K562 (cell line): ENCODE data around the gene SH3PXD2B. TPM values are rescaled to one million over a fixed set of nuclear protein-coding genes. Genes with fewer than 3 reads are reported as not detected.
A peak's percentile ranks its signal among the peaks of the same experiment; 100 is the strongest.

Experiments used
- ATAC-seq: fragments of 200-7000 bp; cut with Tn5 transposase; 3 replicates; pipeline ENCODE4 v1.9.1; 2020; ENCODE audit warnings: moderate library complexity
- BruUV-seq: library from RNA; stranded (reverse); fragments of 400-500 nt; replicated peaks from 2 replicates; lab custom pipeline; 2021; lab: Mats Ljungman, UMichigan
- CTCF ChIA-PET: fragments of 300-600 bp; formaldehyde crosslinking; extraction: SDS; loops from one replicate; lab custom pipeline; 2021; ENCODE audit warnings: low intra/inter-chr PET ratio; lab: Yijun Ruan, JAX
- POLR2A ChIA-PET: fragments of 300-600, 350-650 bp; sonication (Branson Sonifier 250); formaldehyde crosslinking; extraction: SDS; loops from one replicate; lab custom pipeline; 2021; ENCODE audit warnings: antibody characterized with exemption, inconsistent platforms; lab: Yijun Ruan, JAX
- DNase-seq, 4 experiments: peaks; one replicate each; pipeline versions ENCODE4 v3.0.0 to v3.0.0-alpha.2; 2011 to 2018; ENCODE audit warnings: low spot score in 3 of 4, mixed read lengths in 3 of 4; ENCODE audit errors: extremely low read depth in 1 of 4
- FAIRE-seq: peaks from 2 replicates; lab custom pipeline; 2011; peaks lifted over from hg19 to GRCh38; lab: Jason Lieb, UNC
- H2AFZ ChIP-seq: 2 replicates; pipeline ENCODE4 v1.6.0; 2011; ENCODE audit warnings: low read depth, low read length, control low read depth, inconsistent platforms
- H3K27ac ChIP-seq: fragments of 200-600 bp; 3 replicates; pipeline ENCODE4 v1.8.0; 2011; ENCODE audit warnings: low read depth, mild to moderate bottlenecking, control low read depth, inconsistent platforms, low read length, moderate library complexity, mixed read lengths; ENCODE audit errors: extremely low read depth
- H3K27me3 ChIP-seq, 2 experiments: fragments of 300-600 bp in 1 of 2; 2 replicates in 1 of 2; 3 replicates in 1 of 2; pipeline versions ENCODE4 v1.6.0 to v1.8.0; 2011; ENCODE audit warnings: inconsistent platforms in 2 of 2, low read length in 2 of 2, mild to moderate bottlenecking in 1 of 2, mixed read lengths in 1 of 2, moderate library complexity in 1 of 2; ENCODE audit not compliant: control insufficient read depth in 2 of 2, insufficient read depth in 2 of 2
- H3K36me3 ChIP-seq: fragments of 300-600 bp; 3 replicates; pipeline ENCODE4 v1.8.0; 2011; ENCODE audit warnings: mild to moderate bottlenecking, low read length, inconsistent platforms; ENCODE audit not compliant: control insufficient read depth, insufficient read depth
- H3K4me1 ChIP-seq, 2 experiments: fragments of 200-600 bp in 1 of 2; replicated peaks in 1 of 2; 2 replicates in 1 of 2; 3 replicates in 1 of 2; pipeline versions ENCODE4 v1.5.1 to v1.8.0; 2011; ENCODE audit warnings: inconsistent platforms in 2 of 2, low read length in 2 of 2, mild to moderate bottlenecking in 1 of 2, mixed read lengths in 1 of 2, moderate library complexity in 1 of 2; ENCODE audit not compliant: control insufficient read depth in 2 of 2, insufficient read depth in 2 of 2
- H3K4me2 ChIP-seq: 2 replicates; pipeline ENCODE4 v1.6.1; 2011; ENCODE audit warnings: low read length, control low read depth, inconsistent platforms, mixed read lengths; ENCODE audit not compliant: insufficient read depth
- H3K4me3 ChIP-seq: fragments of 200-600 bp; sonication (generic), shearing (Covaris generic); 2 replicates; pipeline ENCODE4 v1.5.1; 2016; ENCODE audit warnings: control low read depth, inconsistent platforms
- H3K79me2 ChIP-seq: fragments of 200-600 bp; 3 replicates; pipeline ENCODE4 v1.8.0; 2011; ENCODE audit warnings: low read length, inconsistent platforms; ENCODE audit not compliant: control insufficient read depth, insufficient read depth
- H3K9ac ChIP-seq, 2 experiments: 2 replicates each; pipeline versions ENCODE4 v1.6.0 to v1.6.1; 2011; ENCODE audit warnings: low read depth in 2 of 2, low read length in 2 of 2, control low read depth in 1 of 2, inconsistent platforms in 1 of 2, mild to moderate bottlenecking in 1 of 2, mixed read lengths in 1 of 2; ENCODE audit not compliant: insufficient read depth in 1 of 2
- H3K9me1 ChIP-seq: one replicate; pipeline ENCODE4 v1.6.0; 2011; ENCODE audit warnings: inconsistent platforms, mild to moderate bottlenecking, low read length, moderate library complexity; ENCODE audit not compliant: control insufficient read depth, insufficient read depth
- H3K9me3 ChIP-seq: replicated peaks from 2 replicates; pipeline ENCODE4 v1.5.1; 2011; ENCODE audit warnings: low read depth, low read length, inconsistent platforms; ENCODE audit not compliant: control insufficient read depth, insufficient read depth
- H4K20me1 ChIP-seq: replicated peaks from 2 replicates; pipeline ENCODE4 v1.6.1; 2011; ENCODE audit warnings: low read length, inconsistent platforms, mixed read lengths; ENCODE audit not compliant: control insufficient read depth, insufficient read depth
- BCLAF1 ChIP-seq, 2 experiments: fragments of 450-650 bp in 1 of 2; IDR thresholded peaks; 2 replicates each; pipeline ENCODE4 v1.6.1; 2011 to 2017; ENCODE audit warnings: low read depth in 2 of 2, antibody characterized with exemption in 1 of 2, borderline replicate concordance in 1 of 2, low read length in 1 of 2, mild to moderate bottlenecking in 1 of 2, mixed read lengths in 1 of 2; ENCODE audit not compliant: control insufficient read depth in 1 of 2
- CBX8 ChIP-seq: fragments of 200-600 bp; sonication (generic); IDR thresholded peaks from 2 replicates; pipeline ENCODE4 v1.6.1; 2012; ENCODE audit warnings: borderline replicate concordance, mixed run types, low read depth, mild to moderate bottlenecking, moderate library complexity, mixed read lengths, low read length, control low read depth, inconsistent platforms; ENCODE audit not compliant: poor library complexity, severe bottlenecking; ENCODE audit errors: extremely low read depth
- CREB1 ChIP-seq, 2 experiments: sonication (generic) in 1 of 2; formaldehyde crosslinking in 1 of 2; IDR thresholded peaks; 2 replicates each; pipeline versions ENCODE4 v1.6.1 to v1.8.0; 2012 to 2022; ENCODE audit warnings: inconsistent platforms in 1 of 2, mild to moderate bottlenecking in 1 of 2, missing genetic modification reagents in 1 of 2, moderate library complexity in 1 of 2
- CSDE1 ChIP-seq, 2 experiments: fragments of 450-650 bp; IDR thresholded peaks; 2 replicates each; pipeline ENCODE4 v1.6.1; 2016; ENCODE audit warnings: mild to moderate bottlenecking in 1 of 2
- GTF2F1 ChIP-seq: IDR thresholded peaks from 2 replicates; pipeline ENCODE4 v1.6.1; 2011; ENCODE audit warnings: low read depth, low read length, improper control_type of control experiment
- HIVEP1 ChIP-seq: fragments of 250-450 bp; sonication (Bioruptor Pico); IDR thresholded peaks from 2 replicates; pipeline ENCODE4 v1.4.0; 2020; ENCODE audit warnings: mild to moderate bottlenecking
- PML ChIP-seq: IDR thresholded peaks from 2 replicates; pipeline ENCODE4 v1.6.1; 2012; ENCODE audit warnings: low read length, inconsistent platforms
- ZFP36 ChIP-seq: fragments of 150-350 bp; IDR thresholded peaks from 2 replicates; pipeline ENCODE4 v1.6.1; 2018; ENCODE audit warnings: low read length, low read depth; ENCODE audit not compliant: partially characterized antibody
- ZSCAN32 ChIP-seq: fragments of 450-650 bp; formaldehyde crosslinking; IDR thresholded peaks from 2 replicates; pipeline ENCODE4 v1.4.0; 2020; ENCODE audit warnings: mild to moderate bottlenecking, moderate library complexity
- WGBS: fragments of 100-300 bp; shearing (Covaris generic); methylation state at CpG from one replicate; pipeline ENCODE4 v1.1.6; 2016; ENCODE audit warnings: low coverage, mixed read lengths; ENCODE audit not compliant: insufficient coverage; ENCODE audit errors: missing lambda C conversion rate; 5-methylcytosine and 5-hydroxymethylcytosine counted together
- in situ Hi-C: fragments of 300-500 bp; cut with MboI; formaldehyde crosslinking; loops from 4 replicates; pipeline ENCODE4 v1.15.0; 2018; ENCODE audit warnings: inconsistent platforms, mixed read lengths
- intact Hi-C: fragments of 100-400 bp; cut with micrococcal nuclease; formaldehyde crosslinking; loops from 2 replicates; pipeline ENCODE4 v1.14.2; 2022
- polyA plus RNA-seq, 8 experiments: library from polyadenylated mRNA; depleted of rRNA in 4 of 8; stranded (reverse) in 5 of 8; unstranded in 3 of 8; fragments of >200 nt; fragmentation: Nextera tagmentation in 2 of 8; fragmentation: Illumina TruSeq in 1 of 8; extraction: Ambion mirVana in 2 of 8; extraction: Trizol in 1 of 8; gene quantifications; 2 replicates each; pipeline versions ENCODE4 v1.2.1 to v1.2.3, GENCODE V29; 2011 to 2014; ENCODE audit warnings: inconsistent platforms in 1 of 8, missing spikeins in 1 of 8
- total RNA-seq, 7 experiments: library from RNA; depleted of rRNA in 6 of 7; stranded (reverse); fragments of >200 nt in 6 of 7; fragmentation: Illumina TruSeq in 2 of 7; extraction: Trizol in 2 of 7; gene quantifications; 2 replicates each; pipeline versions ENCODE4 v1.2.1 to v1.2.3, GENCODE V29; 2011 to 2021; ENCODE audit warnings: low replicate concordance in 1 of 7

SH3PXD2B gene
- total and polyA plus RNA-seq, 9 of the 15 experiments (the other 6 are each of a cell fraction or from before 2014, with no cell fraction given): 0.04 to 0.66 (median 0.19) TPM

DNA sequence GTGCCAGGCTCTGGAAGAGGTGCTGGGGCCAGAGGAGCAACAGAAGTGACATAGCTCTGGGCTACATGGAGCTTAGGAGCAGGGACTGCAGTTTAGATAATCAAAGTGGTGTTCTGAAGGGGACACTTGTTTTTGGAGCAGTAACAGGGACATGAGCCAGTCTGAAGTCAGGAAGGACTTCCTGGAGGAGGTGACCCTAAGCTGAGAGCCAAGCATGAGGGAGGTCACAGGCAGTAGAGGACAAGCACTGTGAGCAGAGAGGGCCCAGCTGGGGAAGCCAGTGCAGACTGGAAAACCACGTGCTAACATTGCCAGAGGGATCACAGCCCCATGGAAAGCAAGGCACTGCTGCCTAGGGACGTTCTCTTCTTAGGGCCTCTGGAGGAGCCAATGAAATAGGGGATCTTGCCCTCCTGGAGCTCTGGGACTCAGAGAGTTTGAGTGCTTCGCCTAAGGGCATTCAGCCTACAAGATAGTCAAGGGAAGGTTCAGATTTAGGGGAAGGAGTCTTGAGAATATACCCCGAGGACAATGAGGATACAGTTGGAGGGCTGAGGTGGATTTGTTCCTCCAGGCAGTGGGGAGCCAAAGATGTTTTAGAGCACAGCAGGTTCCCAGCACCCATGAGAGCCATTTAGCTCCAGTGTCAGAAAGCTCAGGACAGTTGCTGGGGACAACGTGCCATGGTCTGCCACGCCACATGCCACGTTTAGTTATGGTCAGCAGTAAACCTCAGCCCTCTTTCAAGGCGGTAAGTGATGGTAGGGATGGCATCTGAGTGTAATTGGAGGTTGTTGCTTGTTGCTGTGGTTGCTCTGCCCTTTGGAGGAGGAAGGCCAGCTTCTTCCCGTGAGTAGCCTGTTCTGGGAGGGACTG, 40.5 kb upstream of the SH3PXD2B start:
- Histone ChIP-seq H3K79me2 (no peaks in the 10 kb centered on the region), H3K27ac (no peak overlapping the region), H3K9ac (no peak overlapping the region; a peak in 1 of 4 replicates)
- no TSS peak for BruUV-seq
- in situ Hi-C loops: no loop called here
- TF ChIP-seq GTF2F1: no peak
- TF ChIP-seq ZFP36: peak; percentile 85
- TF ChIP-seq, all 486 proteins: peak for 1
- ChIA-PET POLR2A (no interaction called here), CTCF (no interaction called here)
- DNase-seq (no peak), FAIRE-seq (no peak), ATAC-seq (no peak)
- 0% methylated on average over 9 of the region's 9 CpGs for WGBS
- Histone ChIP-seq H3K9me1 (no peaks in the 10 kb centered on the region), H3K27me3 (peaks cover 28 to 76% of the 10 kb centered on the region in 2 experiments), H4K20me1 (peaks cover 7% of the 10 kb centered on the region; the same call in 1 of the 2 replicates), H2AFZ (no peak overlapping the region), H3K36me3 (no peaks in the 10 kb centered on the region), H3K9me3 (no peaks in the 10 kb centered on the region), H3K4me2 (no peak overlapping the region), H3K4me3 (no peak overlapping the region), H3K4me1 (no peaks in the 10 kb centered on the region)
- intact Hi-C loops: no loop called here

GRCh38 chr5:172493906-172494305, 39.6 kb upstream of the SH3PXD2B start:
- intact Hi-C loops: no loop called here
- H3K9me1 ChIP-seq: no peaks in the 10 kb centered on the region
- ChIA-PET CTCF (no interaction called here), POLR2A (interaction anchor here (0.6 kb wide), 1 partner anchor 163 kb away, joined by 3 read pairs; no protein-coding TSS in a partner anchor)
- H3K4me1 ChIP-seq: no peaks in the 10 kb centered on the region
- FAIRE-seq (no peak), DNase-seq (no peak), ATAC-seq (no peak)
- H3K27ac ChIP-seq: no peak overlapping the region
- no peak overlapping the region for H3K9ac ChIP-seq
- H3K9me3 ChIP-seq: no peaks in the 10 kb centered on the region
- in situ Hi-C loops: no loop called here
- no peaks in the 10 kb centered on the region for H3K36me3 ChIP-seq
- BruUV-seq: no TSS peak
- WGBS: 0% methylated on average over 3 of the region's 3 CpGs
- H3K4me3 ChIP-seq: no peak overlapping the region
- peaks cover 7% of the 10 kb centered on the region; the same call in 1 of the 2 replicates for H4K20me1 ChIP-seq
- H2AFZ ChIP-seq: no peak overlapping the region
- H3K4me2 ChIP-seq: no peak overlapping the region
- H3K27me3 ChIP-seq: peaks cover 28 to 82% of the 10 kb centered on the region in 2 experiments; a peak in 4 of 5 replicates
- H3K79me2 ChIP-seq: no peaks in the 10 kb centered on the region
- TF ChIP-seq BCLAF1 (IDR thresholded peaks at IDR 0.05; ENCODE audit: borderline replicate concordance in 1 of 2, control insufficient read depth in 1 of 2, low read depth in 2 of 2, low read length in 1 of 2) (no peak), PML (no peak), CSDE1 (IDR thresholded peaks at IDR 0.05) (no peak), ZSCAN32 (CRISPR knock-in tag) (no peak), HIVEP1 (CRISPR knock-in tag) (no peak), CBX8 (no peak), CREB1 (IDR thresholded peaks at IDR 0.05) (no peak), CREB1 (CRISPR knock-in tag; IDR thresholded peaks at IDR 0.05) (no peak)
